Measurements from ENCODE around the gene KDM4C. TPM values are rescaled to one million over a fixed set of nuclear protein-coding genes. Genes with fewer than 3 reads are reported as not detected.

KDM4C gene
- total RNA-seq, 4 donors from 2014 or later = 25.2 to 41.1 (median 26.4) TPM

DNA sequence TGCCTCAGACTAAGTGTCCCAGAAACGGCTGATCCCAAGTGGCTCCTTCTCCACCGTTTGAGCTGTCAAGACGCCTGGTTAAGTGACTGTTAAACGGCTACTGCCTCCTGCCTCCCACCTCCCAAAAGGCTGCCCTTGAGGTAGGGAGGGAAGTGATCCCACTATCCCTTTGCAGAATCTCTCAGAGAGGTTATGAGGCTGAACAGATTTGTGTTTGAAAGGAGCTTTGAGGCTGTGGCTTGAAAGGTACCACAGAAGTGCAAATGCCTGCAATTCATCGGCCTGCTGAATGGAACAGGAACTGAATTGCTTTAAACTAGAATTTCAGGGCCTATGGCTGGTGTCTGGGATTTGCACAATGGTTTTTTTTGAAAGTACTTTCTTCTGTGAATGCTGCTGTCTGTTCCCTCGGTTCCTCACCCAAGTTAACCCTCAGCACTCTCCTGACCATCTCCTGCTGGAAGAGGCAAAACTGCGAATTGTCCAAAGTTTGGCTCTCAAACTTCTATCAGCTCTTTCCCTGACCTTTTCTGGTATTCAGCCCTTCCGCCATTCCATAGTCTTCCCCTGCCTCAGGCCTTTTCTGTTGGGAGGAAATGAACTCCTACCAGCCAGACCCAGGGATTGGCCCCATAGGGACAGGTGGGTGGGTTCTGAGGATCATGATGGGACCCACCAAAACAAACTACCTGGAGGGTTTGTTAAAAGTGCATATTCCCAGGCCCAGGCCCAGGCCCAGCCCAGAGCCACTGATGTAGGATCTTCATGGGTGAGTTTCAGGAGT is 453.3 kb downstream of the KDM4C start:
- no peak for DNase-seq (ENCODE audit: extremely low spot score)
- no peak for TF ChIP-seq EP300 (IDR thresholded peaks at IDR 0.05)
- TF ChIP-seq, protein P1, sequence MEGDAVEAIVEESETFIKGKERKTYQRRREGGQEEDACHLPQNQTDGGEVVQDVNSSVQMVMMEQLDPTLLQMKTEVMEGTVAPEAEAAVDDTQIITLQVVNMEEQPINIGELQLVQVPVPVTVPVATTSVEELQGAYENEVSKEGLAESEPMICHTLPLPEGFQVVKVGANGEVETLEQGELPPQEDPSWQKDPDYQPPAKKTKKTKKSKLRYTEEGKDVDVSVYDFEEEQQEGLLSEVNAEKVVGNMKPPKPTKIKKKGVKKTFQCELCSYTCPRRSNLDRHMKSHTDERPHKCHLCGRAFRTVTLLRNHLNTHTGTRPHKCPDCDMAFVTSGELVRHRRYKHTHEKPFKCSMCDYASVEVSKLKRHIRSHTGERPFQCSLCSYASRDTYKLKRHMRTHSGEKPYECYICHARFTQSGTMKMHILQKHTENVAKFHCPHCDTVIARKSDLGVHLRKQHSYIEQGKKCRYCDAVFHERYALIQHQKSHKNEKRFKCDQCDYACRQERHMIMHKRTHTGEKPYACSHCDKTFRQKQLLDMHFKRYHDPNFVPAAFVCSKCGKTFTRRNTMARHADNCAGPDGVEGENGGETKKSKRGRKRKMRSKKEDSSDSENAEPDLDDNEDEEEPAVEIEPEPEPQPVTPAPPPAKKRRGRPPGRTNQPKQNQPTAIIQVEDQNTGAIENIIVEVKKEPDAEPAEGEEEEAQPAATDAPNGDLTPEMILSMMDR (IDR thresholded peaks at IDR 0.05) = no peak
- TF ChIP-seq POLR2AphosphoS5 (IDR thresholded peaks at IDR 0.05) = no peak
- TF ChIP-seq POLR2A (IDR thresholded peaks at IDR 0.05; ENCODE audit: low read depth) = no peak
- Histone ChIP-seq H3K27me3 (no peaks in the 10 kb centered on the region), H3K36me3 (no peaks in the 10 kb centered on the region), H3K27ac (replicated peaks in 1 of 4) (no peak overlapping the region), H3K4me3 (no peak overlapping the region), H3K4me1 (no peaks in the 10 kb centered on the region), H3K9me3 (no peaks in the 10 kb centered on the region)
- intact Hi-C loops (cut with DNase I) = no loop called here
- WGBS = 79% methylated on average over 8 of the region's 8 CpGs

DNA sequence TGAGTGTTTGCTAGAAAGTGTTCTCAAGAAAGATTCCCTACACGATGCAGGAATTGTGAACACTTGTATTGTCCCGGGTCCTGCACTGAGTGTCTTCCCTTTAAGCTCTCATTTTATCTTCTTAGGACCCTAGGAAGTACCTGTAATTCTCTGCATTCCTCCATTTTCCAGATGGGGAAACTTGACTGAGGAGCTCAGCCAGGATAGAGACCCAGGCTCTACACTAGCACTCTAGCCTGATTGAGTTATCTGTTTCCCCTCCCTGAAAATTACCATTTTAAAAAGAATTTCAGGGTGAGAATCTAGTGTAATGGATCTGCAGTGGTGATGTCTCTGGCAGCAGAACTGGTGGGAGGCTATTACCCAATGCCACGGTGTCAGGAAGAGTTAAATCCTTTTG is 453.9 kb downstream of the KDM4C start:
- no peaks in the 10 kb centered on the region for H3K27me3 ChIP-seq
- WGBS = 89% methylated on average over 3 of the region's 3 CpGs
- H3K9me3 ChIP-seq = no peaks in the 10 kb centered on the region
- no peak for DNase-seq (ENCODE audit: extremely low spot score)
- no peaks in the 10 kb centered on the region for H3K36me3 ChIP-seq
- no peaks in the 10 kb centered on the region for H3K4me1 ChIP-seq
- no peak overlapping the region for H3K27ac ChIP-seq (replicated peaks in 1 of 4)
- H3K4me3 ChIP-seq = no peak overlapping the region
- intact Hi-C loops (cut with DNase I) = no loop called here
- no peak for TF ChIP-seq POLR2A (IDR thresholded peaks at IDR 0.05; ENCODE audit: low read depth)
- no peak for TF ChIP-seq EP300 (IDR thresholded peaks at IDR 0.05)
- TF ChIP-seq POLR2AphosphoS5 (IDR thresholded peaks at IDR 0.05) = no peak
- TF ChIP-seq, protein P1 (IDR thresholded peaks at IDR 0.05) = no peak

DNA sequence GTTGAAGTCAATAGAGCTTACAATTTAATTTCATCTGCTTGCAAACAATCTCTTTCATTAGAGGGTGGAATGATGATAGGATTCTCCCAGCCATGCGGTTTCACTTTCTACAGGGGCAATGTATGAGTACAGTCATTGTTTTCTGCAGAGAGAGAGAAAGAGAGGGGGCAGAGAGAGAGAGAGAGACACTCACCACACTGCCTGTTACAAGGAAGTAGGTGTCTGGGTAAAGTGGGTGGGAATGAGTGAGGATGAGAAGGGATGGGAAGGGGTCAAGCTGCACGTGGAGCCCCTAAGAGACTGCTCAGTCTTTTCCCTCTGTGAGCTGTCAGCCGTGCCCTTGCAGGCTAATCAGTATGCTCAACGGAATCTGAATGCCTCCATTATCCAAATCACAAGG is 454.3 kb downstream of the KDM4C start:
- intact Hi-C loops (cut with DNase I) = no loop called here
- no peaks in the 10 kb centered on the region for H3K27me3 ChIP-seq
- TF ChIP-seq POLR2AphosphoS5 (IDR thresholded peaks at IDR 0.05) (no peak), POLR2A (IDR thresholded peaks at IDR 0.05; ENCODE audit: low read depth) (no peak), EP300 (IDR thresholded peaks at IDR 0.05) (no peak)
- TF ChIP-seq, protein P1 (IDR thresholded peaks at IDR 0.05) = no peak
- no peaks in the 10 kb centered on the region for H3K4me1 ChIP-seq
- H3K4me3 ChIP-seq = no peak overlapping the region
- no peaks in the 10 kb centered on the region for H3K9me3 ChIP-seq
- H3K27ac ChIP-seq (replicated peaks in 1 of 4) = no peak overlapping the region
- no peaks in the 10 kb centered on the region for H3K36me3 ChIP-seq
- WGBS = 61% methylated on average over 4 of the region's 4 CpGs
- no peak for DNase-seq (ENCODE audit: extremely low spot score)

DNA sequence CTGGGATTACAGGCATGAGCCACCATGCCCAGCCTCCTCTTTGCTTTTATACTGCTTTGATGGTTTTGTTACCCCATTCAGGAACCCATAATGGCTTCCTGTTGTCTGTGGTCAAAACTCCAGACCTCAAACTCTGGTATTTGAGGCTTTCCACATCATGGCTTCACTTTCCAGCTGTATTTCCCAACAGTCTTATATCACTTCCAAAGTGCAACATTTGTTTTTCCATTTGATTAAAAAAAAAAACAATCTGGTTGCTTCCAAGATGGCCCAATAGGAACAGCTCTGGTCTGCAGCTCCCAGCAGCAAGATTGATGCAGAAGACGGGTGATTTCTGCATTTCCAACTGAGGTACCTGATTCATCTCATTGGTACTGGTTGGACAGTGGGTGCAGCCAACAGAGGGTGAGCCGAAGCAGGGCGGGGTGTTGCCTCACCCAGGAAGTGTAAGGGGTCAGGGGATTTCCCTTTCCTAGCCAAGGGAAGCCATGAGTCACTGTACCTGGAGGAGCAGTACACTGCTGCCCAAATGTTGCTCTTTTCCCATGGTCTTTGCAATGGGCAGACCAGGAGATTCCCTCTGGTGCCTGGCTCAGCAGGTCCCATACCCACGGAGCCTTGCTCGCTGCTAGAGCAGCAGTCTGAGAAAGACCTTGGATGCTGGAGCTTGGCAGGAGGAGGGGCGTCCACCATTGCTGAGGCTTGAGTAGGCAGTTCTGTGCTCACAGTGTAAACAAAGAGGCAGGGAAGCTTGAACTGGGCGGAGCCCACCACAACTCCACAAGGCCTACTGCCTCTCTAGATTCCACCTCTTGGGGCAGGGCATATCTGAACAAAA is 458.4 kb downstream of the KDM4C start:
- H3K27me3 ChIP-seq = no peaks in the 10 kb centered on the region
- no peaks in the 10 kb centered on the region for H3K4me1 ChIP-seq
- H3K4me3 ChIP-seq = no peak overlapping the region
- H3K27ac ChIP-seq (replicated peaks in 1 of 4) = no peak overlapping the region
- DNase-seq (ENCODE audit: extremely low spot score) = no peak
- no peak for TF ChIP-seq EP300 (IDR thresholded peaks at IDR 0.05)
- no peak for TF ChIP-seq POLR2AphosphoS5 (IDR thresholded peaks at IDR 0.05)
- TF ChIP-seq, protein P1 (IDR thresholded peaks at IDR 0.05) = no peak
- TF ChIP-seq POLR2A (IDR thresholded peaks at IDR 0.05; ENCODE audit: low read depth) = no peak
- intact Hi-C loops (cut with DNase I) = no loop called here
- no peaks in the 10 kb centered on the region for H3K36me3 ChIP-seq
- 50% methylated on average over 7 of the region's 7 CpGs for WGBS
- no peaks in the 10 kb centered on the region for H3K9me3 ChIP-seq
